NCI-H748 (cell line): ENCODE measurements around the gene PAX8.

Experiments used
- DNase-seq: peaks from one replicate; lab custom pipeline; 2025; ENCODE audit not compliant: unreplicated experiment; lab: John Stamatoyannopoulos, UW

Gene PAX8

GRCh38 chr2:113172721-113173541, 105.8 kb downstream of the PAX8 start:
- DNase-seq: no peak

GRCh38 chr2:113171334-113172075, 107.2 kb downstream of the PAX8 start:
- no peak for DNase-seq

- no peak for DNase-seq
These were observed 109.1 kb downstream of the PAX8 start for GRCh38 chr2:113169586-113169985.

- no peak for DNase-seq
These were observed 109.7 kb downstream of the PAX8 start for GRCh38 chr2:113169002-113169530.

GRCh38 chr2:113167962-113168340, 110.8 kb downstream of the PAX8 start:
- DNase-seq: no peak

GRCh38 chr2:113167115-113167932, 111.4 kb downstream of the PAX8 start:
- DNase-seq: no peak

- no peak for DNase-seq
These were observed 112.5 kb downstream of the PAX8 start for GRCh38 chr2:113166187-113166645.
